ENCODE measurements around the gene ERV3-1.

The ERV3-1 gene

GRCh38 chr7:64946772-64947171 is 59.7 kb downstream of the ERV3-1 start:
- no peak for TF ChIP-seq TAF1 (IDR thresholded peaks at IDR 0.05; ENCODE audit: borderline replicate concordance, insufficient read depth, low read length)
- no peak for TF ChIP-seq SIN3A (IDR thresholded peaks at IDR 0.05; ENCODE audit: borderline replicate concordance, insufficient read depth, low read length)
- TF ChIP-seq REST (IDR thresholded peaks at IDR 0.05; ENCODE audit: insufficient read depth in 1 of 2, low read depth in 2 of 2, low read length in 2 of 2) = no peak
- no peak for TF ChIP-seq FOXP2 (optimal IDR thresholded peaks at IDR 0.05; ENCODE audit: borderline replicate concordance, extremely low read depth, extremely low read length, insufficient read depth)
- no peak for TF ChIP-seq POLR2AphosphoS5 (IDR thresholded peaks at IDR 0.05; ENCODE audit: low read depth, low read length)

- no peak for TF ChIP-seq TAF1 (IDR thresholded peaks at IDR 0.05; ENCODE audit: borderline replicate concordance, insufficient read depth, low read length)
- no peak for TF ChIP-seq POLR2AphosphoS5 (IDR thresholded peaks at IDR 0.05; ENCODE audit: low read depth, low read length)
- no peak for TF ChIP-seq FOXP2 (optimal IDR thresholded peaks at IDR 0.05; ENCODE audit: borderline replicate concordance, extremely low read depth, extremely low read length, insufficient read depth)
- TF ChIP-seq SIN3A (IDR thresholded peaks at IDR 0.05; ENCODE audit: borderline replicate concordance, insufficient read depth, low read length) = no peak
- TF ChIP-seq REST (IDR thresholded peaks at IDR 0.05; ENCODE audit: insufficient read depth in 1 of 2, low read depth in 2 of 2, low read length in 2 of 2) = no peak
Measured at GRCh38 chr7:64945503-64946175, 60.8 kb downstream of the ERV3-1 start.
